NCI-H510A (cell line): Measurements from ENCODE around the gene MSX2.
"Not testable (repeated sequence)": the region's sequence is repeated elsewhere in the genome, so short reads cannot be mapped to it uniquely, and the experiment has no call there.

Experiments
- DNase-seq: peaks from one replicate; lab custom pipeline; 2025; lab: John Stamatoyannopoulos, UW

MSX2 gene

DNA sequence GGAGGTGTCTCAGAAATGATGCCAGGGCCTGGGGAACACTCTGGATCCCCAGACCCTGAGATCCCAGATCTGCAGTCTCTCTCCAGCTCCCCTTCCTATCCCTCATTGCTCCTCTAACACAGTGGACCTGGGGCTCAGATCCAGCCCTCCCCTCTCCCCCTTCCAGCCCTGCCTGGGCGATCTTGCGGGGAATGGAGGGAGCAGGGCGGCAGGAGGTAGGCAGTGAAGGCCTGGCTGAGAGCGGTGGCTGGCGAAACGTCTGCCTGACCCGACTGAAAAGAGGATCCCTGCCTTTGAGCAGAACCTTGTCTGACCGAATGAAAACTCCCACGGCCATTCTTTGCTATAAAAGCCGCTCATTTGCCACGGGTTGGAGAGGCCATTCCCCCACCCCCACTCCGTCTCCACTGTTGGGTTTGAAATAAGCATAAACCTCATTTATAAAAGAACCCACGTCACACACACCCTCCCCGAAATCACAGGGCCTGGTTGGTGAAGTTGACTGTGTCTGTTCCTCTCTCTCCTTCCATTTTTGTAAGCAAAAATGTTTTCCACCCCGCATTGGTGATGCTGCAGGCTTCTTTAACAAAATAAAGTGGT lies 8.8 kb downstream of the MSX2 start:
- DNase-seq: no peak

DNA sequence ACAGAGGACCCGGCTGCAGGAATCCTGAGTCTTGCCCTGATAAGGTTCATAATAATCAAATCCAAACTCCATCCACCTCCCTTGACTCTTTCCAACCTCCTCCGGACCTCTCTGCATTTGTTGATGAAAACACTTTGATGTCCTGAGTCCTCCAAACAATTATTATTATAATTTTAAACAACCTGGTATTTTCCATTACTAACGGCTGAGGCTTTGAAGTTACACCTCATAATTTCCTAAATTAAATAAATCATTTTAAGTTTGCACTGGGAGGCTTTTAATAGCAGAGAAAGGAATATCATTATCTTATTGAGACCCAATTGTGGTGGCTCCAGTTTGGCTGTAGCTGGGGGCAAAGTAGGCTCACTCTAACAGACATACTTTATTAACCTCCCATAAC lies 9.5 kb downstream of the MSX2 start:
- no peak for DNase-seq

DNA sequence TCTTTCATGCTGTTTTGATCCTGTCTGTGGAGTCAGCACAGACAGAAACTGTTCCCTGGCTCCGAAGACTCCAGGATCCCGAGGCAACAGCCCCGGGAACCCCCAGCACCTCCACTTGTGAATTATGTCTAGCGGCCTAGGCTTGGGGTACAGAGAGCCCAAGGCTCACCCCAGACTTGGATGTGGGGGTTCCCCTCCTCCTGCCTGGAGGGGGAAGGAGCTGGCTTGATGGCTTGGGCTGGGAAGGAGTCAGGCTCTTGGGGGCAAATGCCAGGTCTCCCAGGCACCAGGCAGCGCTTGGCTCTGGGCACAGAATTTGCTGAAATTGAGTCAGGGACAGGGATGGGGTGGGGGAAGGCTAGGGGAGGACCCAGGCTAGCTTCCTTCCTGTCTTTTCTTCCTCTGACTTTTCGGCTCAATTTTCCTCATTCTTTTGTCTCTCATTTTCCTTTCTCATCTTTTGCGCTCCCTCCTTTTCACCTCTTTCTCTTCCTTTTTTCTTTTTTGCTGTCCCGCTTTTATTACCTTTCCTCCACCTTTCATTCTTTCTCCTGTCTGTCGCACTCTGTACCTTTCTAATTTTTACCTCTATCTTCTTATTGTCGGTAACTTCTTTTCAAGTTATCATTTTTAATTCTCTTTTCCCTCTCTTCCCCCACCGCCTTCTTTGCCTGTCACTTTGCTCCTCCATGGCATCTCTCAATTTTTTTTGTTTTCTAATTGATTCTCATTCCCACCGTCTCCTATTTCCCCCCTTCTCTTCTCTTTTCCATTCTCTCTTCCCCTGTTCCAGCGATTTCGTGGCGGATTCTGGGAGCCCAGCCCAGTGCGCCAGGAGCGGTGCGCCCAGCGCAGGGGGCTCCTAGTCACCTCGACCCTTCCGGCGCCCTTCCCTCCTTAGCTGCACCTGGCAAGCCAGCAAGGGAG lies 10.5 kb downstream of the MSX2 start:
- DNase-seq: no peak

DNA sequence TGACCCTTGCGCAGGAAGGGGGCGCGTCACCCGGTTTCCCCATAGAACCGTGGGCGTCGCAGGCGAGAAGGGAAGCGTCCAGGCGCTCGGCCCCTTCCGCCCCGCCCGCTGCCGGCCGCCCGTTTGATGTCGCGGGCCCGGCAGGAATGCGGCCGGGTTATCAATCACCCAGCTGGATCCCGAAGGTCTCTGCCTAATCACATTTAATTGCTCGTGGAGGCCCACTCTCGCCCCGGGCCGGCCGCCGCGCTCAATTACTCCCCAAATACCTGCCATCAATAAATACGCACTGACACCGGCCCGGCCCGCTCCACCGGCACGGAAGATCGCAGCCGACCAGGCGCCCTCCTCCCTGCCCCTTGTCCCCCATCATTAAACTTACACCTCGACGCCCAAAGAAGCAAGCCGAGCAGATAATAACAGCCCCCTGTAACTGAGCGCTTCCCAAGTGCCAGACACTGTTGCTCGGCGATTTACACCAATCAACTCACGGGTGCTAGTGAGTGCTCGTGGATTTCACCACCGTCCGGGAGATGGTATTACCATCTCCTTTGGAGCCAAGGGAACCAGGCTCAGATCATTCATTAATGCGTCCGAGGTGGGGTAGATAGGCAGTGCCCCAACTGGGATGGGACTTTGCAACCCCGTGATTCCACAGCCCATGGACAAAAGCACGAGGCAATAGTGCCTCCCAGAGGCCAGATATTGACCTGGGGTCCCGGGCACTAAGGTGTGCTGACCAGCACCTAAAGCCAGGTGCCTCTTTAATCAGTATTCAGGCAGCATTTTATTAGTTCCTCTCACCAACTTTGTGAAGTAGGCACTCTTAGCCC lies 11.3 kb downstream of the MSX2 start:
- no peak for DNase-seq

DNA sequence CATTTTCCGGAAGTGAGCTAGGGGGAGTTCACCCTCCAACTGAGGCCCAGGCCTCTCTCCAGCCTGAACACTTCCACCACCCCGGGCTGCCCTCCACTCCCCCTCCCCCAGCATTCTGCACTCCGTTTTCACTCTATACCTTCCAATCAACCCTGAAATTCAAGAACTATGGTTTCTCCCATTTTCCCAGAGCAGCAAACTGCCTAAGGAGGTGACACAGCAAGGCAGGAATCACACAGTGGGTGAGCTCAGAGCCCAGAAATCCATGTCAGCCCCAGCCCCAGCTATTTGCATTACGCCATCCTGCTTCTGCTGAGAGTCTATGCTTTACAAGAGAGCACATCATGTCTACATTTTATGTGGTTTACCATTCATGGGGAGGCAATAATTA lies 11.9 kb downstream of the MSX2 start:
- no peak for DNase-seq

DNA sequence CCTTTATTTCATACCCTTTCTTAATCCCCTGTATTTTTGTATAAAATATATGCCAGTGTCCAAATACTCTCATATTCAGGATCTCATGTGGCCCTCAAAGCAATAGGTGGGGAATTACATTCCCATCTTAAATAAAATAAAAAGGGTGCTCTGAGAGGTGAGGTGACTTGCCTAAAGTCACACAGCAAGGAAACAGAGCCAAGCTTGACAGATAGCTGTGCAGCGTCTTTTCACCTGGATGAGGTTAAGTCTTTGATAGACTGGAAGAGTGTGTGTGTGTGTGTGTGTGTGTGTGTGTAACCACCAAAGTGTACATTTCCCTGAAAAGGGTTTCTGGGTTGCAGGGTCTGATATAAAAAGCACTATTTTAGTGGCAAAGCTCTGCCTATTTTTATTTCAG lies 12.4 kb downstream of the MSX2 start:
- DNase-seq: no peak

DNA sequence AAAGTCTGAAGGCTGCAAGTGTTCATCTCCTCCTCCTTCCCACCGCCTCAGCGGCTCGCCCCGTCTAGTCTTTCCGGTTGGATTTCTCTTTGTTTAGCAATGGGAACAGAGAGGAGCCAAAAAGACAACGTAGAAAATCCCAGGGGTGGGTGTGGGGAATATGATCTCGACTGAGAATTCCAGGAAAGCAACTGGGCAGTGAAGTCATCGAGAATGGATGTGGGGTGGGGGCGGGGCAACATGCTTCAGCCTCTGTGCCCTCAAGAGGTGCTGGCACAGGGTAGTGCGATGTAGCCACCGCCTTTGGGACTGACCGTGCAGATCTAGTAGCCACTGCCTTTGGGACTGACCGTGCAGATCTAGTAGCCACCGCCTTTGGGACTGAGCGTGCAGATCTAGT lies 12.9 kb downstream of the MSX2 start:
- DNase-seq: no peak

DNA sequence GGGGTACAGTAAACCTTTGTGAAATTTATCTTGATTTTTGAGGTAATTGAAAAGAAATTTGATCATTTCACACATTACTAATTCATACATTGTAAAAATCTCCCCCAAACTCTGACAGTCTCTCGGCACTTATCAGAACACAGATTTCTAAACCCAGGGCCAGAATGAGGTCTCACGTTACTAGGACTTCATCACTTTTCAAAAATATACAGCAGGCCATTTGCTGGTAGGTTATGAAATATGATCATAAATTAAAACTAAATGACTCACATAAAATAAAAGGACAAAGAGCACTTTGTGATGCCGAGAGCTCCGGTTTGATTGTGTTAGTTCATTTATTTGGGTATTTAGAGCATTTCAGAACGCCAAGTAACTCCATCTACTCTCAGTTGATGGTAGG lies 17.0 kb downstream of the MSX2 start:
- DNase-seq: no peak

DNA sequence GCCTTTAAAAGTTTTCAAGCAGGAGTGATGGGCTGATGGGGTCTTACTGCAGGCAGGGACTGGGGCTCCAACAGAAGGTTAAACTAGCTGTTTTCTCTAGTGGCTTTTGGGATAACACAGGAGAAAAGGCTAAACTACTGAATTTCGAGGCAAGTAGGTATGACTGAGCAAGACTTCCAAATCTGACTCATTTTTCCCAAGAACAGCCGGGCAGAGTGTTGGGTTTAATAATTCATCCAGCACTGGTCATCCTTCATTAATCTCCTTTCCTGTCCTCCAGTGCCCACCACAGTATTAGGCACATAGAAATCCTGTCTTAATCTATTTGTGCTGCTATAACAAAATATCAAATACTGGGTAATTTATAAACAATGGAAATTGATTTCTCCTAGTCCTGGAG lies 20.5 kb downstream of the MSX2 start:
- DNase-seq: no peak

DNA sequence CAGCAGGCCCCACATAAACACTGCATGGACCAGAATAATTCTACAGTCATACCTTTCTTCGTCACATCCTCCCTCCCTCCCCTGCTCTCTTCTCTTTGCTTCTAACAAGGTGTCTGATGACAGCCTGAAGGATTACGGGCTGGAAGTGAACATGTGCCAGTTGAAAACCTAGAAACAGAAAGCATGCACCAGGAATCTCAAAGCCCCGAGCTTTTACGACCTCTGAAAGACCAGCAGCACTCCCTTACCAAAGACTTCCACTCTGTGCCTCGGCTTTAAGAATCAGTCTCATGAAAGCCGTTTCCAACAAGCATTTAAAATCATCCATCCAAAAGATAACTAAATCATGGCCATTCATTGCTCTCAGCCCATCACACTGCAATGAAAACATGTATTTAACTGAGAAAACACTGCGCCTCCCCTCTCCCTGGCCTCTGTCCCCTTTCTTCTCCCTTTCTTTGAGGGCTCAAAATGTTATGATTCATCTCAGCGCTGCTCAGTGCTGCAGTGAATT lies 21.3 kb downstream of the MSX2 start:
- DNase-seq: no peak

DNA sequence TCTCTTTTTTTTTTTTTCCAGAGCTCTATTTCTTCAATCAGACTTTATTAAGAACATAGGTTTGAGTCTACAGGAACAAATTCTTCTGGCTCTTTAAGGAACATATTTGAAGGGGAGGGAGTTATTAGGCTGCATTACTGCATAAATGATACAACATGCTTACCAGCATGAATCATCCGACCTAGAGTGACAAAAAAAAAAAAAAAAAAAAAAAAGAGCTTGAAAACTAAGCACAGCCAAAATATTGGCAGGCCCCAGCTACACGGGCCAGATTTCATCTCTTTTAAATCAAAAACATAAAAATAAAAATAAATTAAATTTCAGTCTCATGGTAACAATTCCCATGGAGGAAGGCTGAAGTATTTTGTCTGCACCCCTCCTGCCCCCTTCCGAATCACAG lies 26.3 kb downstream of the MSX2 start:
- DNase-seq: no peak

DNA sequence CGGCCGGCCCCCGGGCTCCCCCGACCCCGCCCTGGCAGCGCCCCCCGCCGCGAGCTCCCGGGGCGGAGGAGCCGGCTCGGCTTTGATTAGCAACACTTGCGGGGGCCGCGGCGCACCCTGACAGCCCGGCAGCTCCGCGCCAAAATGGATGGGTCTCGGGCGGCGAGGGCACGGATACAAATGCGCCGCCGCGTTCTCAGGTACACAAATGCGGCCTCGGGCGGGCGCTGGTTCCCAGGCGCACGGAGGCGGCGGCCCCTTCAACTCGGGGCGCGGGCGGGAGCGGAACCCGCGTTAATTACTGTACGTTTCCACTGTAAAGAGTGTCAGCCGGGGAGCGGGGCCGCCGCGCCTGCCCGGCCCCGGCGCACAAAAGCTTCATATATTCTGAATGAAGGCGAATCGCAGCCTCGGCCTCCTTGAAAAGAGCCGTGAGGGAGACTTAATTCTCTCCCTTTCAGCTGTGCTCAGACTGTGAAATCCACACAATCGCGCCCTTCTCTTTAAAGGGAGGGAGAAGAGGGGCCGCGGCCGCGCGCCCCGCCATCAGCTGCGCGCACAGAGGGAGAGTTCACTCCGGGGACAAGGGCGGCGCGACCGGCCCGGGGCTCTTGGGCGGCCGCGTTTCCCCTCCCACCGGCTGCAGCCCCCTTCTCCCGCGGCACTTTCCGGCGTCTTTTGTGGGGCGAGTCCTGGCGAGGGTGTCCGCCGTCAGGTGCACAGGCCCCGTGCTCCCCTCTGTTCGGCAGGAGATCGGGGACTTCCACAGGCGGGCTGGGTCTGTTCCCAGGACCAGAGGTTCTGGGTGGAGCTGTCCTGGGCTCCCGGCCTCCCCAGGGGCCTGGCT lies 27.0 kb downstream of the MSX2 start:
- peak; percentile 36 for DNase-seq

DNA sequence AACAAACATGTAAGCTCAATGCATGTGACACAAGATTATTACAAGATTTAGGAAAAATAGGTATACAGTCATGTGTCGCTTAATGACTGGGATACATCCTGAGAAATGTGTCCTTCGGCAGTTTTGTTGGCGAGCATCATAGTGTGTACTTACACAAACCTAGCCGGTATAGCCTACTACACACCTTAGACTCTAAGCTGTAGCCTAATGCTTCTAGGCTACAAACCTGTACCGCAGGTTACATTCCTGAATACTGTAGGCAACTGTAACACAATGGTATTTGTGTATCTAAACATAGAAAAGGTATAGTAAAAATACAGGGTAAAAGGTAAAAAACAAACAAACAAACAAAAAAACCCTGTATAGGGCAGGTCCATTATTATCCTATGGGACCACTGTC lies 27.7 kb downstream of the MSX2 start:
- DNase-seq: no peak

DNA sequence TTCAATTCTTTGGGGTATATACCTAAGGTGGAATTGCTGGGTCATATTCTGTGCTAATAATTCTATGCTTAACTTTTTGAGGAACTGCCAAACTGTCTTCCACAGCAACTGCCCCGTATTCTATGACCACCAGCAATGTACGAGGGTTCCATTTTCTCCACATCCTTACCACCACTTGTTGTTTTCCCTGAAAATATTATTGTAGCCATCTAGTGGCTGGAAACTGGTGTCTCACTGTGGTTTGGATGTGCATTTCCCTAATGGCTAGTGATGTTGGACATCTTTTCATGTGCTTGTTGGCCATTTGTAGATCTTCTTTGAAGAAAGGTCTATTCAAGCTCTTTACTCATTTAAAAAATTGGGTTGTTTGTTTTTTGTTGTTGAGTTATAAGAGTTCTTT lies 30.7 kb downstream of the MSX2 start:
- no peak for DNase-seq

DNA sequence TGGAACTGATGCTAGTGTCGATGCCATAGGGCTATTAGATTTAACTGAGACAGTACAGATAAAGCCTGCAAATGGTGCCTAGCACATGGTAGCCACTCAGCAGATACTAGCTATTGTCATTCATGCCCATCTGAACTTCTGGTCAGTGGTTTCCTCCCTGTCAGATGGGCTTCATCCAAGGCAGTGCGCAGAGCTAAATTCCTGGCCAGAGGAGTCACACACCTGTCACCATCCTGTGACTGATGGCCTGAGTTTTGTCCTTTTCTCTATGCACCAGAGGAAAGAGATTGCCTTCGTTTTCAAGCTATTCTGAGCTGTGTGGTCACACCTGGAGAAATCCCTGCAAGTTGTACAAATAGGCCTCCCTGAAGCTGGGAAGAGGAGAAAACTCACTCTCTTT lies 34.7 kb downstream of the MSX2 start:
- DNase-seq: no peak

DNA sequence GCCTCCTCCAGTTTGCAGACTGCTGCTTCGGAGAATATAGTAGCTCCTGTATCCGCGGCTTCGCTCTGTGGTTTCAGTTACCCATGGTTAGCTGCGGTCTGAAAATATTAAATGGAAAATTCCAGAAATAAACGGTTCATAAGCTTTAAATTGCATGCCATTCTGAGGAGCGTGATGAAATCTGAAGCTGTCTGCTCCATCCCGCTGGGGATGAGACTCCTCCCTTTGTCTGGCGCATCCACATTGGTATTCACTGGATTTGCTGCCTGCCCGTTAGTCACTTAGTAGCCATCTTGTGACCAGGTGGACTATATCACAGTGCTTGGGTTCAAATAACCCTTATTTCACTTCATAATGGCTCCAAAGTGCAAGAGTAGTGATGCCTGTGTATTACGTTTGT lies 36.3 kb downstream of the MSX2 start:
- DNase-seq: no peak

DNA sequence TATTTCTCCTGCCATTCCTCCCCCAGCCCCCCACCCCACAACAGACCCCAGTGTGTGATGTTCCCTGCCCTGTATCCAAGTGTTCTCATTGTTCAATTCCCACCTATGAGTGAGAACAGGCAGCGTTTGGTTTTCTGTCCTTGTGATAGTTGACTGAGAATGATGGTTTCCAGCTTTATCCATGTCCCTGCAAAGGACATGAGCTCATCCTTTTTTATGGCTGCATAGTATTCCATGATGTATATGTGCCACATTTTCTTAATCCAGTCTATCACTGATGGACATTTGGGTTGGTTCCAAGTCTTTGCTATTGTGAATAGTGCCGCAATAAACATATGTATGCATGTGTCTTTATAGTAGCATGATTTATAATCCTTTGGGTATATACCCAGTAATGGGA lies 37.0 kb downstream of the MSX2 start:
- not testable (repeated sequence) for DNase-seq

DNA sequence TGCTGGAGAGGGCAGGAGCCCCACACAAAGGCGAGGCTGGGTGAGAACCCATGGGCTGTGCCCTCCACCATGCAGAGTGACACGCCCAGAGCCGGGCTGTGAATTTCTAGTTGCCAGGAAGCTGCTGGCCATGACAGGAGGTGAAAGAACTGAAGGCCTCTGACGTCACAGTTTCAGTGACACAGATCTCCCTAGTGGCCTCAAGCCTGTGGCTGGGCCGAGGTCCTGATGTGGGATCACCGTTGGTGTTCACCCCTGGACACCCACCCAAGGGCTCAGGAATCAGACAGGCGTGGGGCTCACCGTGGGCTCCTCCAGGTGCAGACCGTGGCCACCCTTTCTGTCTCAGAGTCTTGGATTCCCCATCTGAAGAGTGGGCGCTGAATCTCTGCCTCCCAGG lies 39.9 kb downstream of the MSX2 start:
- no peak for DNase-seq

DNA sequence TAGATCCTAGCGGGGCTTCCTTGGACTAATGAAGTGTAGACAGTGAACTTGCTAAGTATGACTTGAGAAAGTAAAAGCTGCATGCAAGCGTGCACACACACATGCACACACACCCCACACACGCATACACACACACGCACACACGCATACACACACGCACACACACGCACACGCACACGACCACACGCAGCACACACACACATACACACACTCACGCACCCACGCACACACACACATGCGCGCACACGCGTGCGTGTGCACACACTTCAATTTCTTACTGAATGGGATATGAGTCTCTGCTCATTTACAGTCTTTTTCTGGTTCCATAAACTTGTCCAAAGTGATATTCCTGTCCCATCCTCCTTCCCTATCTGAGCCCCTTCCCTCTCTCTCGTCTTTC lies 41.2 kb downstream of the MSX2 start:
- DNase-seq: no peak

DNA sequence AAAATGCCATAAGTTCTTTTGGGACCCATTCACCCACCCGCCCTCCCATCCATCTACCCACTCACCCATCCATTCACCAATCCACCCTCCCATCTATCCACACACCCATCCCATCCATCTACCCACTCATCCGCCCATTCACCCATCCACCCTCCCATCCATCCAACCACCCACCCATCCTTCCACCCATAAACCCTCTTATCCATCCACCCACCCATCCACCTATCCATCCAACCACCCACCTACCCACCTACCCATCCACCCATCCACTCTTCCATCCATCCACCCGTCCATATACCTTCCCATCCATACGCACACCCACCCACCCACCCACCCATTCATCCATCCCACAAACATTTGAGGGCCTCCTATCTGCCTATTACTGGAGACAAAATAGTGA lies 43.3 kb downstream of the MSX2 start:
- DNase-seq: no peak

DNA sequence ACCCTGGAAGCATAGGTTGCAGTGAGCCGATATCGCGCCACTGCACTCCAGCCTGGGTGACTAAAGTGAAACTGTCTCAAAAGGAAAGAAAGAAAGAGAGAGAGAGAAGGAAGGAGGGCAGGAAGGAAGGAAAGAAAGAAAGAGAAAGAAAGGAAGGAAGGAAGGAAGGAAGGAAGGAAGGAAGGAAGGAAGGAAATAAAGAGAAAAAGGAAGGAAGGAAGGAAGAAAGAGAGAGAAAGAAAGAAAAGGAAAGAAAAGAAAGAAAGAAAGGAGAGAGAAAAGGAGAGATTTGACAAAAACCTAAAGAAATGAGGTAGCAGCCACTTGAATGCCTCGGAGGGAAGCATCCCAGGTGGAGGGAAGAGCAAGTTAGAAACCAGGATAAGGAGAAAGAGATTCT lies 44.6 kb downstream of the MSX2 start:
- no peak for DNase-seq

DNA sequence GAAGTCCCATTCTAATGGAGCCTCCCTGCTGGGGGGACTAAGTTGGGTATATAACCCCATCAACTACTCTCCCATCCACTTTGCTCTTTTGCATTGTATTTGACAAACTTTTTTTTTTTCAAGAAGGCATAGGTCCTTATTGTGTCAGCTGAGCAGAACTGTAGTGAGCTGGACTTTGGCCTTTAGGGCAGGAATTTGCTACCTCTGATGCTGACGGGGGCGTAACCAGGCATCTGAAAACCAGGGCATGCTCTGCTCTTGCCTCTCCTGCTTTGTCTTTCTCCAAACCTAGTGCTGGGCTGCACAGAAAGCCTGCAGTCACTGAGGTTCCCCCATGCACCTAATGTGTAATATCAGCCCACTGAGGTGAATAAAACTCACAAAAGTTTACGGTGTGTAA lies 49.0 kb downstream of the MSX2 start:
- DNase-seq: no peak
